HCT116 (cell line): ENCODE measurements around the gene CAST. TPM values are rescaled to one million over a fixed set of nuclear protein-coding genes. Genes with fewer than 3 reads are reported as not detected.

ENCODE experiments used
- ATAC-seq: fragments of 200-7000 bp; cut with Tn5 transposase; 2 replicates; pipeline ENCODE4 v1.9.1; 2020; ENCODE audit warnings: mild to moderate bottlenecking, moderate library complexity
- BruUV-seq: library from RNA; stranded (reverse); fragments of 400-500 nt; replicated peaks from 2 replicates; lab custom pipeline; 2021; lab: Mats Ljungman, UMichigan
- CTCF ChIA-PET: fragments of 300-600 bp; sonication (Branson Sonifier 250); formaldehyde crosslinking; loops from one replicate; lab custom pipeline; 2021; ENCODE audit warnings: antibody characterized with exemption; lab: Charles Lee
- POLR2A ChIA-PET: fragments of 300-600, 350-600 bp; sonication (Branson Sonifier 250); formaldehyde crosslinking; loops from one replicate; lab custom pipeline; 2021; ENCODE audit warnings: antibody characterized with exemption; lab: Charles Lee
- RAD21 ChIA-PET, 2 experiments: fragments of 300-600 bp; sonication (Branson Sonifier 250); formaldehyde crosslinking; loops; one replicate each; lab custom pipeline; 2023; ENCODE audit warnings: low total read pairs in 2 of 2; ENCODE audit not compliant: uncharacterized antibody in 2 of 2, unreplicated experiment in 2 of 2, low non-redundant PET in 1 of 2; lab: Charles Lee
- DNase-seq: peaks from one replicate; pipeline ENCODE4 v3.0.0-alpha.2; 2010; ENCODE audit warnings: low read depth, low spot score
- H2AFZ ChIP-seq: fragments of 200-600 bp; shearing (Covaris generic), sonication (generic); 2 replicates; pipeline ENCODE4 v1.6.1; 2017; ENCODE audit warnings: low read depth, mixed run types, mixed read lengths, antibody characterized with exemption, low read length; ENCODE audit not compliant: poor library complexity, severe bottlenecking
- H3K27ac ChIP-seq: 2 replicates; pipeline ENCODE4 v1.5.1; 2012; ENCODE audit warnings: low read depth, low read length
- H3K27me3 ChIP-seq: fragments of 200-600 bp; sonication (generic); 2 replicates; pipeline ENCODE4 v1.6.1; 2016; ENCODE audit warnings: mixed run types, low read length, mixed read lengths; ENCODE audit not compliant: insufficient read depth
- H3K36me3 ChIP-seq, 2 experiments: fragments of 200-500 bp in 1 of 2; fragments of 200-600 bp in 1 of 2; sonication (Bioruptor generic) in 1 of 2; sonication (generic) in 1 of 2; 2 replicates each; pipeline versions ENCODE4 v1.5.1 to v1.6.1; 2014 to 2016; ENCODE audit warnings: low read length in 2 of 2, inconsistent platforms in 1 of 2, mixed read lengths in 1 of 2, mixed run types in 1 of 2; ENCODE audit not compliant: insufficient read depth in 2 of 2, control insufficient read depth in 1 of 2
- H3K4me1 ChIP-seq, 2 experiments: fragments of 200-600 bp in 1 of 2; sonication (generic) in 1 of 2; 2 replicates each; pipeline versions ENCODE4 v1.5.1 to v1.6.1; 2012 to 2017; ENCODE audit warnings: low read length in 2 of 2, inconsistent platforms in 1 of 2, mild to moderate bottlenecking in 1 of 2, mixed read lengths in 1 of 2, mixed run types in 1 of 2, moderate library complexity in 1 of 2; ENCODE audit not compliant: insufficient read depth in 2 of 2, control insufficient read depth in 1 of 2
- H3K4me2 ChIP-seq: fragments of 200-600 bp; sonication (generic); 2 replicates; pipeline ENCODE4 v1.6.1; 2017; ENCODE audit warnings: mixed run types, low read length, mixed read lengths
- H3K4me3 ChIP-seq, 2 experiments: fragments of 200-600 bp in 1 of 2; sonication (generic) in 1 of 2; replicated peaks in 1 of 2; 2 replicates each; pipeline ENCODE4 v1.5.1; 2011 to 2016; ENCODE audit warnings: low read length in 2 of 2, control low read depth in 1 of 2, low read depth in 1 of 2, mild to moderate bottlenecking in 1 of 2, mixed read lengths in 1 of 2, mixed run types in 1 of 2
- H3K79me2 ChIP-seq: fragments of 200-600 bp; sonication (generic); 2 replicates; pipeline ENCODE4 v1.6.1; 2017; ENCODE audit warnings: mild to moderate bottlenecking, mixed run types, low read length, moderate library complexity, mixed read lengths; ENCODE audit not compliant: insufficient read depth
- H3K9ac ChIP-seq: fragments of 200-600 bp; sonication (generic); 2 replicates; pipeline ENCODE4 v1.6.1; 2016; ENCODE audit warnings: low read length, mixed read lengths
- H3K9me2 ChIP-seq: fragments of 200-600 bp; sonication (generic), shearing (Covaris generic); 2 replicates; pipeline ENCODE4 v1.6.1; 2017; ENCODE audit warnings: mixed run types, mild to moderate bottlenecking, moderate library complexity; ENCODE audit not compliant: insufficient read depth
- H3K9me3 ChIP-seq, 2 experiments: fragments of 200-500 bp in 1 of 2; fragments of 200-600 bp in 1 of 2; sonication (Bioruptor generic) in 1 of 2; sonication (generic) in 1 of 2; 2 replicates each; pipeline ENCODE4 v1.6.1; 2014 to 2017; ENCODE audit warnings: low read length in 2 of 2, mixed read lengths in 2 of 2, inconsistent platforms in 1 of 2, low read depth in 1 of 2, mild to moderate bottlenecking in 1 of 2, mixed run types in 1 of 2, moderate library complexity in 1 of 2; ENCODE audit not compliant: control insufficient read depth in 1 of 2, insufficient read depth in 1 of 2
- H4K20me1 ChIP-seq: fragments of 200-600 bp; sonication (generic), shearing (Covaris generic); 2 replicates; pipeline ENCODE4 v1.6.1; 2017; ENCODE audit warnings: mixed run types, mild to moderate bottlenecking, moderate library complexity; ENCODE audit not compliant: insufficient read depth
- MAX ChIP-seq: IDR thresholded peaks from 2 replicates; pipeline ENCODE4 v1.6.1; 2012
- RAD21 ChIP-seq: IDR thresholded peaks from 2 replicates; pipeline ENCODE4 v1.6.1; 2012; ENCODE audit warnings: low read depth, mild to moderate bottlenecking
- TCF7L2 ChIP-seq: IDR thresholded peaks from 2 replicates; pipeline ENCODE4 v1.7.0; 2011; ENCODE audit warnings: borderline replicate concordance, inconsistent platforms; ENCODE audit not compliant: insufficient read depth, insufficient read length; ENCODE audit errors: extremely low read depth
- intact Hi-C: fragments of 100-400 bp; cut with micrococcal nuclease; formaldehyde crosslinking; loops from 2 replicates; pipeline ENCODE4 v1.10.0; 2022
- total RNA-seq: library from RNA; stranded (reverse); gene quantifications from one replicate; pipeline ENCODE4 v1.2.1, GENCODE V29; 2021; ENCODE audit not compliant: unreplicated experiment
- TF ChIP-seq, protein P1 (sequence below), 3 experiments: fragments of 200-600 bp in 1 of 3; sonication (generic) in 1 of 3; IDR thresholded peaks in 2 of 3; conservative IDR thresholded peaks in 1 of 3; 2 replicates each; pipeline ENCODE4 v1.5.1; 2012 to 2017; ENCODE audit warnings: low read depth in 2 of 3, low read length in 2 of 3, antibody characterized with exemption in 1 of 3, borderline replicate concordance in 1 of 3, control low read depth in 1 of 3, mild to moderate bottlenecking in 1 of 3, mixed read lengths in 1 of 3, mixed run types in 1 of 3, moderate library complexity in 1 of 3; ENCODE audit not compliant: insufficient read depth in 1 of 3
- TF ChIP-seq, protein P2 (sequence below): IDR thresholded peaks from 2 replicates; pipeline ENCODE4 v1.6.1; 2012

CAST gene
- total RNA-seq, 1 experiment from 2014 or later: 142 TPM

DNA sequence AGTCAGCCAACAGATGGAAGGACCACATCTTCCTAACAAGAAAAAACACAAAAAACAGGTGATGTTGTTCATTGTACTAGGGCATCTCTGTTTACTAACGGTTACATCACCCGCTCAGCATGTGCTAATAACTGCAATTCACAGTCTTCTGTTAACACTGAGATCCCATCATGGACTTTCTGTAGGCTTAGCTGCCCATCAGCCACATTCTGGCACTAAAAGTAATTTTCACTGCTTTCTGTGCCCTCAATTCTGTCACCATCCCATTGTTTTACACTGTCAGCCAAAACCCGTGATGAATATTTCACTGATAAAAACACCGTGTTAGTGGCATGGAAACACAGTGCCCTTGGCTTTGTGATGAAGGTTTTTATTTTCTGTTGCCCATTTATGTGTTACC is 64.6 kb downstream of the CAST start:
- Histone ChIP-seq H3K27me3 (no peaks in the 10 kb centered on the region), H3K4me1 (no peaks in the 10 kb centered on the region), H3K27ac (no peak overlapping the region), H4K20me1 (0 out of 2 replicates have a peak, but pooled peaks cover 5% of the 10 kb centered on the region), H3K9me3 (no peaks in the 10 kb centered on the region), H2AFZ (no peak overlapping the region), H3K9me2 (no peaks in the 10 kb centered on the region), H3K4me2 (no peak overlapping the region), H3K36me3 (peaks cover 0 to 3% of the 10 kb centered on the region in 2 experiments; a peak in 1 of 4 replicates), H3K79me2 (peaks cover 27% of the 10 kb centered on the region), H3K9ac (no peak overlapping the region), H3K4me3 (no peak overlapping the region)
- POLR2A ChIA-PET: no interaction called here
- no peak for TF ChIP-seq TCF7L2
- no peak for TF ChIP-seq MAX
- BruUV-seq: no TSS peak
- intact Hi-C loops: loop anchor here (10.0 kb wide), 1 partner anchor 382 kb away; no protein-coding TSS in a partner anchor
- ATAC-seq: no peak
- CTCF ChIA-PET: no interaction called here
- DNase-seq: no peak
- RAD21 ChIA-PET: no interaction called here

DNA sequence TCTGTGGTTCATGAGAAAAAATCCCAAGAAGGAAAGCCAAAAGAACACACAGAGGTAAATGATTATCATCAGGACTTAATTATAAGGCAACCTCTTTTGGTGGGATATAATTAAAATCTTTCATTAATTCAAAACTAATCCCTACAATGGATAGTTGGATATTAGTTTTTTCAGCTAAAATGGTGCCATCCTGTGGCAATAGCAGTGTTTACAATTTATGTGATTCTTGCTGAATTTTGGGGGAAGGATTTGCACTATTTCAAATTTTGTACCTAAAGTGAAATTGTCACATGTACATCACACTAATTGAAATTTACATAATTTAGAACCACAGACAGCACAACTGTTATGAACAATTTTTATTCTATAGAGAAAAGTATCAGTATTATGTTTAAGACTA is 67.0 kb downstream of the CAST start:
- Histone ChIP-seq H3K9me2 (no peaks in the 10 kb centered on the region), H3K79me2 (peaks cover 14% of the 10 kb centered on the region), H3K4me3 (no peak overlapping the region), H2AFZ (no peak overlapping the region), H3K4me2 (no peak overlapping the region), H3K36me3 (peaks cover 0 to 3% of the 10 kb centered on the region in 2 experiments; a peak in 1 of 4 replicates), H3K9me3 (no peaks in the 10 kb centered on the region), H3K4me1 (peaks cover 5 to 13% of the 10 kb centered on the region in 2 experiments; a peak in 3 of 4 replicates), H3K9ac (no peak overlapping the region), H4K20me1 (0 out of 2 replicates have a peak, but pooled peaks cover 5% of the 10 kb centered on the region), H3K27ac (no peak overlapping the region), H3K27me3 (no peaks in the 10 kb centered on the region)
- ChIA-PET POLR2A (no interaction called here), CTCF (interaction anchor here (1.0 to 2.3 kb wide), 4 partner anchors 9 to 115 kb away, joined by 3 to 10 read pairs (median 4); no protein-coding TSS in a partner anchor), RAD21 (no interaction called here)
- BruUV-seq: no TSS peak
- intact Hi-C loops: loop anchor here (1.0 to 10.0 kb wide), 2 partner anchors 115 to 384 kb away; no protein-coding TSS in a partner anchor
- no peak for ATAC-seq
- no peak for DNase-seq
- TF ChIP-seq, protein P1, sequence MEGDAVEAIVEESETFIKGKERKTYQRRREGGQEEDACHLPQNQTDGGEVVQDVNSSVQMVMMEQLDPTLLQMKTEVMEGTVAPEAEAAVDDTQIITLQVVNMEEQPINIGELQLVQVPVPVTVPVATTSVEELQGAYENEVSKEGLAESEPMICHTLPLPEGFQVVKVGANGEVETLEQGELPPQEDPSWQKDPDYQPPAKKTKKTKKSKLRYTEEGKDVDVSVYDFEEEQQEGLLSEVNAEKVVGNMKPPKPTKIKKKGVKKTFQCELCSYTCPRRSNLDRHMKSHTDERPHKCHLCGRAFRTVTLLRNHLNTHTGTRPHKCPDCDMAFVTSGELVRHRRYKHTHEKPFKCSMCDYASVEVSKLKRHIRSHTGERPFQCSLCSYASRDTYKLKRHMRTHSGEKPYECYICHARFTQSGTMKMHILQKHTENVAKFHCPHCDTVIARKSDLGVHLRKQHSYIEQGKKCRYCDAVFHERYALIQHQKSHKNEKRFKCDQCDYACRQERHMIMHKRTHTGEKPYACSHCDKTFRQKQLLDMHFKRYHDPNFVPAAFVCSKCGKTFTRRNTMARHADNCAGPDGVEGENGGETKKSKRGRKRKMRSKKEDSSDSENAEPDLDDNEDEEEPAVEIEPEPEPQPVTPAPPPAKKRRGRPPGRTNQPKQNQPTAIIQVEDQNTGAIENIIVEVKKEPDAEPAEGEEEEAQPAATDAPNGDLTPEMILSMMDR (IDR thresholded peaks at IDR 0.05 in 2 of 3, conservative IDR thresholded peaks at IDR 0.05 in 1 of 3; ENCODE audit: borderline replicate concordance in 1 of 3, insufficient read depth in 1 of 3, low read depth in 2 of 3, low read length in 2 of 3): peak; percentile 17 to 47 (median 28); a peak in 4 of 6 replicates
- peak; percentile 56 for TF ChIP-seq RAD21
- TF ChIP-seq, protein P2, sequence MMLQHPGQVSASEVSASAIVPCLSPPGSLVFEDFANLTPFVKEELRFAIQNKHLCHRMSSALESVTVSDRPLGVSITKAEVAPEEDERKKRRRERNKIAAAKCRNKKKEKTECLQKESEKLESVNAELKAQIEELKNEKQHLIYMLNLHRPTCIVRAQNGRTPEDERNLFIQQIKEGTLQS: no peak
